Stimulated activated naive CD4-positive, alpha-beta T cell (primary cell): ENCODE data around the gene SFXN1.

Source experiments
- DNase-seq, 6 experiments: peaks; one replicate each; lab custom pipeline; 2025; lab: John Stamatoyannopoulos, UW

SFXN1 gene

DNA sequence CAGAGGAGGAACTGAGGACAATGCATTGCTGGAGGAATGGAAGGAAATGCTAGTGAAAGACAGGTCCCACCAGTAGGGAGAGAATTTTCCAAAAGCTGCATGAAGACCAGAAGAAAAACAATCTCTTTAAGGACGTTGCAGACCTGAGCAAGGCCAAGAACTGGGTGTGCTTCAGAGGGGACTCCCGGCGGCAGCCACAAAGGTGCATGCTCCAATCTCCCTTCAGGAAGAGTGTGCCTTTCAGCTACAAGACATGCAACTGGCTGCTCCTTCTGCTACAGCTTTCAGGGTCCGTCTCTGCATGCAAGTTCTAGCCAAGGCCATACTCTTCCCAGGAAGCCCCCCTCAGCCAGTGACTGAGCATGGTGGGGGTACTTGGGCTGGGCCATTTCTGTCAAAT is 62.9 kb downstream of the SFXN1 start:
- no peak for DNase-seq

DNA sequence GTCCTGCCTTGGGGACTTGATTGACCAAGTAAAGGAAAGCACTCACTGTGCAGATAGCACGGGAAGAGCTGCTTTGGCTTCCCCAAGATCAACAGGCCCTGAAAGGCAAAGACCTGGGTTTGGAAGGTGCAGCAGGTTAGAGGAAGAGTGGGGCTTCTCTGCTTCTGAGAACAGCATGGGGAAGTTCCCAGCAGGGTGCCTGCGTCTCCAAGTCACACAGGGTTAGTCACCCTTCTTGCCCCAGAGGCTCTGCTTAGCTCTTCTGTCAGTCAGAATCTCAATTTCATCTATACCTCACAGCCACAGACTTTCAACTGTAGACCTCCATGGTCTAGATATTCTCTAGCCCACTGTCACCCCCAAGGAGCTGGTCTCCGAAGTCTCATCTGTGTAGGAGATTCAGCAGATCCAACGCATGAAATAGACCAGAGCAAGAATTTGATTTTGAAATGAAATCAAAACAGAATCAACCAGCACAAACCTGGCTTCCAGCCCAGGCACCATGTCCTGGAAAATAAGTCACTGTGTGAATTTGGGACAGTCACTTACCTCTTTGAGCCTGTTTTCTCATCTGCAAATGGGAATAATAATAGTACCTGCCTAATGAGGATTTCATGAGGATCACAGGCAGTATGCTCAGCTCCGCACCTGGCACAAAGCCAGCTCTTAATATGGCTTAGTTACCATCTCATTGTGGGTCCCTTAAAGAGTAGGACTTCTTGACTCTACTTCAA is 64.0 kb downstream of the SFXN1 start:
- DNase-seq = no peak

DNA sequence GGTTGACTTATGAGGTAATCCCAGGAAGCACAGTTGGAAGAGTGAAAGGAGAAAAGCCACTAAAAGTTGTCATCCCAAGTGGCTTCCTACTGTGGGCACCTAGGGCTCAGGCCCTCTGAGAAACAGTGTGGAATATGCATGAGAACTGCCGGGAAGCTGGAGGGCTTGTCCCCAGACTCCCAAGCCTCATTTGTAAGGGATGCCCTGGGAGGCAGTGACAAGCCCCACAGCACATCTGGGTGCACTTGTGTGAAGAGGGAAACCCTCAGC is 64.5 kb downstream of the SFXN1 start:
- no peak for DNase-seq

DNA sequence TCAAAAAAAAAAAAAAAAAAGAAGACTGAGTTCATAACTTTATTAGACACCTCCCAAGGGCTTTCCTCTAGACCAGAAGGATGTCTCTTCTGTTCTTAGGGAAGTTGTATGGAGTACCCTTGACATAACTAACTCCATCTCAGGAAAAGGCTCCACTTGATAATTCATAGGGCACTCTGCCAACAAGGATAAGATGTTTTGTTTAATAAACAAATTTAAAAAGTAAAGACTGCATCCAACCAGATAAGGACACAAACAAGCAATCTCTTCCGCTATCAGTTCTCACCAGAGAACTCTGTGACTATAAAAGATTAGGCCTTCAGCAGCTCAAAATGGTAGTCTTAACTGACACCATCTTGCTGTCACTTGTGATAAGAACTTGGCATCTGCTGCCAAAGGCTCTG is 65.8 kb downstream of the SFXN1 start:
- DNase-seq = no peak

GRCh38 chr5:175544586-175544985 is 66.2 kb downstream of the SFXN1 start:
- no peak for DNase-seq

DNA sequence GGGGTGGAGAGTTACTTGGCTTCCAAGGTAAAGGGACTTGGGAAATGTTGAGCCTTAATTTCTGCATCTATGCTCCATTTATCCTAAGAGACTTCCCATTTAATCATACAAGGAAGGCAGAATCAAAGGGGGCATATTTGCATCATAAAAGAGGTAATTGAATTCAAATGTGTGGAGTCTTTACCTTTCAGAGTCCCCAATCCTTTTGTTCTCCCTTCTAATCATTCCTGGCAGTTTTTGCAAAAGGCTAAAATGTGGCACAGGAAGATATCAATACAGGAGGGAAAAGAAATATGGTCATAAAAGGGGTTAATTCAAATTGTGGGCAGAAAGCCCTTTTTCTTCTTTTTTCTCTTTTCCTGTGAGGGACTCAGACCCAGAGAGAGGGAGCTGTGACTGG is 69.5 kb downstream of the SFXN1 start:
- no peak for DNase-seq

DNA sequence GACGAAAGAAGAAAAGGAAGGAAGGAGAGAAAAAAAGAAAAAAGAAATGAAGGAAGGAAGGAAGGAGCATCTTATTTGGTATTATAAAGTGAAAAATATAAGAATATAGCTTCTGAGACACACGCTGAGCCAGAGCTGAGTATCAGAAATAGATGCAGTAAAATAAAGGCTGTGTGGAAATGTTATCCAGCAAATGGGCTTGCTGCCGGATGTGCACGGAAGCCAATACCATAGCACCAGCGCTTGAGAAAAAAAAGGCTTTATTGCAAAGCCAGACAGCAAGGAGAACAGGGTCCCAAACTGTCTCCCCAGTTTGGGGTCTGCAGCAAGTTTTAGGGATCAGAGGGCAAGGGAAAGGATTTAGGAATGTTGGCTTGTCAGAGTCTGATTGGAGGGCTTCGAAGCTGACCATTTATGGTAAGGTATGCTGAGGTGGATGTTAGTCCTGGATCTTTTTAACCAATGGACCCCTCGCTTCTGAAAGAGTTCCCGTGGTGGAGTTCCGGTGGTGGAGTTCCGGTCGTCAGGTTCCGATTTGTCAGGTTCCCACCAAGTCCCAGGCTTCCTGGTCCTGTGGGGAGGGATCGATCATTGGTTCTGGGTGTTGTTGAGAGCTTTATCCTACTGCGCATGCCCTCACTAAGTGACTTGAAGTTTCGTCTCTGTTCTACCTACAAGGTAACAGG is 70.4 kb downstream of the SFXN1 start:
- no peak for DNase-seq

GRCh38 chr5:175550055-175550805 is 71.9 kb downstream of the SFXN1 start:
- no peak for DNase-seq

GRCh38 chr5:175551266-175551665 is 72.9 kb downstream of the SFXN1 start:
- DNase-seq = no peak

GRCh38 chr5:175554296-175554695 is 75.9 kb downstream of the SFXN1 start:
- no peak for DNase-seq

DNA sequence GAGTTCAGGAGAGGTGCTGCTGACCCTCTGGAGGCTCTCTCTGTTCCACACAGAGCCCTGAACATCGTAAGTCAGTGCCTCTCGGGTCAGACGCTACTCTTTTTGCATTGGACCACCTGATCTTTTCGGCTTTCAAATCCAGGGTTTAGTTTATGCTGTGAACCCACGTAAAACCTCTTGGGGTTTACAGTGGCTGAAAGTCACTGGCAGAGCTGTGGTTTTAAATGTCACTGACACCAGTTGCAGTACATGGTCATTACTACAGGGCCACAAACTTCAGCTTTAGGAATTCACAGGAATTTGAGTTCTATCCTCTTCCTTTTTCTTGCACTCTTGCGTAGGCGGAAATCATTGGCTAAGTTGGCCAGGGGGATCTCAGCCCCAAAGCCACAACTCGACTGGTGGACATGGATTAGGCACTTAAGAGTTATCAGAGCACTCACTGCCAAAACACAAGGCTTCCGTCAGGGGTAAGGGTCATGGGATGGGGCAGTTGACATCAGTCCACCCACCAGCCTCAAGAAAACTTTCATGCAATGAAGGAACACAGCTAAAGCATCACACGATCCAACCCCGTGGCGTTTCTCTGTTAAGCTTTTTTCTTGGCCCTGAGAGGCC is 76.9 kb downstream of the SFXN1 start:
- no peak for DNase-seq

- no peak for DNase-seq
These were observed 78.4 kb downstream of the SFXN1 start for GRCh38 chr5:175556794-175557193.

DNA sequence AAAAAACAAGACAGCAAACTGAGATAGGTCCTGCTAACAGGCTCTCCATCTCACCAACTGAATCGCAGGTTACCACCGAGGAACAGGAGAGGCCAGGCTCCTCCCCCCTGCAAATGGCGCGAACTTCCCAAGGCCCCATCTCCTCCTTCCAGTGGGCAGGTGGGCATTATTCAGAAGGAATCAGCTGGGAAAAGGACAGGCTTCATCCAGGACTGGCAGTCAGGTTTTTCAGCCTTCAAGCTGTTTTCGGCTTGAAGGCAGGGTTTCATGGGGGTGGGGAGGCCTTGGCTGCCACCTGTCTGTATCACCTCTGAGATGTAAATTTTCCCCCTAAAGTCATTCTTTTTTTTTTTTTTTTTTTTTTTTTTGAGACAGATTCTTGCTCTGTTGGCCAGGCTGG is 79.4 kb downstream of the SFXN1 start:
- no peak for DNase-seq

DNA sequence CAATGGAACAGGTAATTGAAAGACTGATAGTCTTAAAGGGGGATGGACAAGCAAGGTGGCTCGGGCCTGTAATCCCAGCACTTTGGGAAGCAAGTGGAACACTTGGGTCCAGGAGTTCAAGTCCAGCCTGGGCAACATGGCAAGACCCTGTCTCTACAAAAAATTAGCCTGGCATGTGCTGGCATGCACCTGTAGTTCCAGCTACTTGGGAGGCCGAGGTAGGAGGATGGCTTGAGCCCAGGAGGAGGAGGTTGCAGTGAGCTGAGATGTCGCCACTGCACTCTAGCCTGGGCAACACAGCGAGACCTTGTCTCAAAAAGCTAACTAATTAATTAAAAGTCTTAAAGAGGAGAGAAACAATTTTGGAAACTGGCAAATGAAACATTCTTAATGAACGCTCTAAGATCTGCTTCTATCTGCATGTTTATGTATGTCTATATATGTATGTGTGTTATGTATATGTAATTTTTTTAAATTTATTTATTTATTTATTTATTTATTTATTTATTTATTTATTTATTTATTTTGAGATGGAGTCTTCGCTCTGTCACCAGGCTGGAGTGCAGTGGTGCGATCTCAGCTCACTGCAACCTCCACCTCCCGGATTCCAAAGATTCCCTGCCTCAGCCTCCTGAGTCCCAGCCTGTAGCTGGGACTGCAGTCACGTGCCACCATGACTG is 80.6 kb downstream of the SFXN1 start:
- no peak for DNase-seq

- DNase-seq = no peak
These were observed 81.7 kb downstream of the SFXN1 start for GRCh38 chr5:175560011-175560410.

DNA sequence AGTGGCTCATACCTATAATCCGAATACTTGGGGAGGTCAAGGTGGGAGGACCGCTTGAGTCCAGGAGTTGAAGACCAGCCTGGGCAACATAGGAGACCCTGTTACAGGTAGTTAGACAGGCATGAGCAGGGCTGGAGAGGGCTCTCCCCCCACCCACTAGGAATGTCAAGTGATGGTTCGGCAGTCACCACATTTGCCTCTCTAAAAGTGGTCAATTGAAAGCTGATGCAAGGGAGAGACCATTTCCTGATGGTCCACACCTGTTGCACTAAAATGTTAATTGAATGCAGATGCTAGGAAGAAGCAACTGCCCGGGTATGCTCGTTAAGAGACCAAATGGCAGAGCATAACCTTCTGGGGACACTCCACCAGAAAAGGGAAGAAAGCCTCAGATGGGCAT is 82.7 kb downstream of the SFXN1 start:
- DNase-seq = no peak

DNA sequence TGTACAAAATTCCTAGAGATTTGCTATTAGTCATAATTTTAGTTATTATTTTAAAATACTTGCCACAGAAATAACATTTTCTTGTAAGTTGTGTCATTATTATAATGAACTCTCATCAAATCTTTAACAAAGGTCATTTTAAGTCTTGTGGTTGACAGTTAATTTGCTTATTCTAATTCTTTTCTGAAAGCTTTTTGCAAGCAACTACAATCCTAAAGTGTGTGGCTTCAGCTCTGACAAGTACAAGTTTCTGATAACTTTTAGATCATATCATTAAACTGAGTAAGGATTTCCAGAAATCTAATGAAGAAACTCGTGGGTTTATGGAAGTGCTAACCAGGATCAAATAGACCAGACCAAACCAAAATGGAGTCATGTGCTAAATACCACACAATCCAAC is 86.4 kb downstream of the SFXN1 start:
- DNase-seq = no peak

- DNase-seq = no peak
These were observed 88.3 kb downstream of the SFXN1 start for GRCh38 chr5:175566697-175567096.

GRCh38 chr5:175567954-175568353 is 89.6 kb downstream of the SFXN1 start:
- peak in 1 of 6 experiments; percentile 4 for DNase-seq

- DNase-seq = no peak
These were observed 91.3 kb downstream of the SFXN1 start for GRCh38 chr5:175569701-175570100.

DNA sequence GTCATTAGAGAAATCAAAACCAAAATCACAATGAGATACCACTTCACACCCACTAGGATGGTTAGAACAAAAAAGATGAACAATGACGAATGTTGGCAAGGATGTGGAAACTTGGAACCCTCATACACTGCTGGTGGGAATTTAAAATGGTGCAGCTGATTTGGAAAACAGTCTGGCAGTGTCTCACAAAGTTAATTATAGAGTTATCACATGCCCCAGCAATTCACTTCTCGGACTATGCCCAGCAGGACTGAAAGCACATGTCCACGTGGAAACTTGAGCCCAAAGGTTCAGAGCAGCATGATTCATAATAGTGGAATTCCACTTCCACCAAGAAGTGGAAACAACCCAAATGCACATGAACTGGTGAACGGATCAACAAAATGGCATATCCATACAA is 94.5 kb downstream of the SFXN1 start:
- DNase-seq = no peak
